GM20431 (cell line): ENCODE results near the gene BTBD9.

Source experiments
- in situ Hi-C: fragments of 300-500 bp; cut with MseI, MboI; formaldehyde crosslinking; loops from one replicate; pipeline ENCODE4 v1.15.0; 2020; ENCODE audit warnings: low sequenced_read_pairs; ENCODE audit not compliant: unreplicated experiment

Gene BTBD9

GRCh38 chr6:38639498-38640215 lies at the start of gene BTBD9:
TSS of gene BTBD9 (minus strand) at chr6:38639929.
- in situ Hi-C loops = no loop called here

GRCh38 chr6:38688579-38689087 lies 48.9 kb upstream of the BTBD9 start:
- in situ Hi-C loops = no loop called here

- in situ Hi-C loops = no loop called here
Measured at GRCh38 chr6:38687549-38687948, 47.8 kb upstream of the BTBD9 start.

GRCh38 chr6:38687043-38687353 lies 47.3 kb upstream of the BTBD9 start:
- in situ Hi-C loops = no loop called here

- in situ Hi-C loops = no loop called here
Measured at GRCh38 chr6:38686270-38687042, 46.7 kb upstream of the BTBD9 start.

- in situ Hi-C loops = no loop called here
Measured at GRCh38 chr6:38684904-38685303, 45.2 kb upstream of the BTBD9 start.

GRCh38 chr6:38684237-38684636 lies 44.5 kb upstream of the BTBD9 start:
- in situ Hi-C loops = no loop called here

- in situ Hi-C loops = no loop called here
Measured at GRCh38 chr6:38681850-38682249, 42.1 kb upstream of the BTBD9 start.

GRCh38 chr6:38679668-38680067 lies 39.9 kb upstream of the BTBD9 start:
- in situ Hi-C loops = no loop called here

- in situ Hi-C loops = no loop called here
Measured at GRCh38 chr6:38678178-38678760, 38.5 kb upstream of the BTBD9 start.

- in situ Hi-C loops = no loop called here
Measured at GRCh38 chr6:38676974-38677544, 37.3 kb upstream of the BTBD9 start.

- in situ Hi-C loops = no loop called here
Measured at GRCh38 chr6:38676236-38676973, 36.7 kb upstream of the BTBD9 start.

- in situ Hi-C loops = no loop called here
Measured at GRCh38 chr6:38673397-38674165, 33.9 kb upstream of the BTBD9 start.

GRCh38 chr6:38671885-38672467 lies 32.2 kb upstream of the BTBD9 start:
- in situ Hi-C loops = no loop called here

- in situ Hi-C loops = no loop called here
Measured at GRCh38 chr6:38658418-38659167, 18.9 kb upstream of the BTBD9 start.

GRCh38 chr6:38656896-38657295 lies 17.2 kb upstream of the BTBD9 start:
- in situ Hi-C loops = no loop called here

- in situ Hi-C loops = no loop called here
Measured at GRCh38 chr6:38654263-38654662, 14.5 kb upstream of the BTBD9 start.

GRCh38 chr6:38651121-38651784 lies 11.5 kb upstream of the BTBD9 start:
- in situ Hi-C loops = no loop called here
